Right lung (tissue), 5 donors: ENCODE measurements around the gene ADARB2. TPM values are rescaled to one million over a fixed set of nuclear protein-coding genes. Genes with fewer than 3 reads are reported as not detected.
"Not testable (repeated sequence)": the region's sequence is repeated elsewhere in the genome, so short reads cannot be mapped to it uniquely, and the experiment has no call there.

Experiments used
- DNase-seq, 2 donors: peaks; one replicate each; pipeline ENCODE4 v3.0.0-alpha.2; 2013
- polyA plus RNA-seq, 5 donors: library from polyadenylated mRNA; unstranded; fragments of 120-200 nt; gene quantifications; one replicate each; pipeline versions ENCODE4 v1.2.1 to v1.2.3, GENCODE V29; 2013; ENCODE audit warnings: inconsistent platforms in 1 of 5, low replicate concordance in 1 of 5; ENCODE audit not compliant: insufficient read length in 5 of 5, insufficient read depth in 1 of 5

Gene ADARB2
- polyA plus RNA-seq, 5 donors: 0.34 to 0.78 (median 0.69) TPM

GRCh38 chr10:1427521-1428186 is 309.7 kb downstream of the ADARB2 start:
- DNase-seq: not testable (repeated sequence)

DNA sequence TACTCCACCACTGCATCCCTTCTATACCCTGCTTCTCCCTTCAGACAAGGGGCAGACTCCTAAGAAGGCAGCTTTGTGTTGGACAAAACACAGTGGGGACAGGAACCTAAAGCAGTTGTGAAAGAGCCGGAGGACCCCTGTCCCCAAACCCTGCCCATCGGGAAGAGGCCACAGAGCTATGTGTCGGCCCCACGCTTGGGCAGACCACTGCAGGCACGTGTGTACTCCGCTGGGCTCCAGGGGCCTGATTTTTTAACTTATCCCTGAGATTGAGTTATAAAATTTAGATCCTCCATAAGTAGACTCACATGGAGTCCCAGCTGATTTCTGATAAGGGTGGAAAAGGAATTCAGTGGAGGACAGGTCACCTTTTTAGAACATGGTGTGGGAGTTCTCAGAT is 310.5 kb downstream of the ADARB2 start:
- DNase-seq: no peak

- DNase-seq: no peak
Measured at GRCh38 chr10:1425879-1426278, 311.4 kb downstream of the ADARB2 start.

GRCh38 chr10:1424648-1425047 is 312.7 kb downstream of the ADARB2 start:
- DNase-seq: no peak

GRCh38 chr10:1423676-1424253 is 313.6 kb downstream of the ADARB2 start:
- no peak for DNase-seq

DNA sequence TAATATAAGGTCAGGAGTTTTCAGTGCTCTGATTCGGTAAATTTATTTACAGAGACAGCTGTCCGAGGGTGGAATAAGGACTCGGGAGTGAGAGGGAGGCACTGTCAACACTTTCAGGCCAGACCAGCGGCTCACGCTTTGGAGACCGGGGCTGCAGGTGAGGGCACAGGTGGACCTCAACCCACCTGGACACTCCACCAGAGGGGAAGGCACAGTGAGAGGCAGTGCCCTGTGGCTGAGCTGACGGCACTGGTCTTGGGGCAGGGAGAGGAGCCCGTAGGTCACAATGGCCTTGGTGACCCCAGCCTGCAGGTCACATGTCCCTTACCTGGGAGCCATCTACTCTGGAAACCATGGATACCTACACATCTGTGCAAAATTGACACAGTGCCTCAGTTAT is 315.1 kb downstream of the ADARB2 start:
- DNase-seq: no peak

DNA sequence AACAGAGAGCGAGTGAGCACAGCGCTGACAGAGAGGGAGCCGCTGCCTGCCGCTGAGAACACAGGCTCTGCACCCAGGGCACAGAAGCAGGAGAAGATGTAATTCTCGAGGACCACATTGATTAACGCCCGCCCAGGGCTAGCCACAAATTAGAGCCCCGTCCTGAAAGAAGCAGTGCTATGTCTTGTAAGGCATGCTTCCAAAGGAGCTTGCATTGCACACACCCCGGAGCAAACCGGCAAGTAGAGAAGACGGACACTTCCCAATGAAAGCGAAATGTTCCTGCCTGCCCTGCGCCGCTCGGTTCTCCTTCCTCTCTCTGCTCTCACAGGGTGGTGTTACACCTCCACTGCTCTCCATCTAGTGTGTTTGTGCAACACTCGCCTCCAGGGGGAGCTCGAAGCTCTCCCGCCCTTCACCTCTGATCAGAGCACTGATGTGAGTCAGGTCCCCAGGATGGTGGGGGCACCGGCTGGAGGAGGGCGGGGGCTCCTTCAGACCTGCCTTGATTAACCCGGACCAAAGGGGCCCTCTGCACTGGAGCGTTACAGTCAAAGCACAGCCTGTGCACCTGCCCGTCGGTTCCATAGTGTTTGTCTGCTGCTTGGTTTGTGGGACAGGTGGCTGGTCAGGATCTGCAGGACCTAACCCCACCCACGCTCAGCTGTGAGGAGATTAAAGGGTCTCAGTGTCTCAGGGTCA is 316.5 kb downstream of the ADARB2 start:
- DNase-seq: peak; percentile 29 to 40

DNA sequence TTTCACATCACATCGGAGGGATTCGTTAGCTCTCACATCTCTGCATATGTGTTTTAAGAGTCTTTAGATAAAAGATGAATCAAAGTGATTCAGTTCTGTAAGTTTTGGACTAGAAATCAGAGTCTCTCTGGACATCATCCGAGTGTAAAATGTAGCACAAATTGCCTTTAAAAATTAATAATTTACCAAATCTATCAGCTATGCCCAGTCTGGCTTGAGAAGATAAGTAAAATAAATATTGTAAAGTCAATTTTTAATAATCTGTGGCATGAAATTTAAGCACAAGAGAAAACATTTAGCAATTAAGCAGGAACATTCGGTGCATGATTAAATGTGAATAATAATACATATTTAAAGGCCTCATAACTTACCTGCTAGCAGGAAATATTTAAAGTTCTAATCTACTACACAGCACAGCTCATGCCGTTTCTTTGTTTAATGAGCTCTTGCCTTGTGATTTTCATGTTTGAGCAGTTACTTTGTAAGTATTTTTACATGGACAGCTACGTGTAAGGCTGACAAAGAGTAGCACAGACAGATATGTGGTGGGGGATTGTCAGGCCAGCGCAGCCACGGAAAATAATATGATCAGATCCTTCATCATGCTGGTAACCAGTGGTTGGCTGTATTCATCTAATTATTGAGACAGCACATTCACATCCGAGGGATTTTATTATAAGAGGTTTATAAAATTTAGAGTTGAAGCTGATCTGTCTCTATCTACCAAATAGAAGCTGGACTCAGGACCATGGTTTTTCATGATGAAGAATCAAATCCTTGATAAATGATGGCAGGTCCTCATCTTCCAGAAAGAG is 317.3 kb downstream of the ADARB2 start:
- DNase-seq: no peak

DNA sequence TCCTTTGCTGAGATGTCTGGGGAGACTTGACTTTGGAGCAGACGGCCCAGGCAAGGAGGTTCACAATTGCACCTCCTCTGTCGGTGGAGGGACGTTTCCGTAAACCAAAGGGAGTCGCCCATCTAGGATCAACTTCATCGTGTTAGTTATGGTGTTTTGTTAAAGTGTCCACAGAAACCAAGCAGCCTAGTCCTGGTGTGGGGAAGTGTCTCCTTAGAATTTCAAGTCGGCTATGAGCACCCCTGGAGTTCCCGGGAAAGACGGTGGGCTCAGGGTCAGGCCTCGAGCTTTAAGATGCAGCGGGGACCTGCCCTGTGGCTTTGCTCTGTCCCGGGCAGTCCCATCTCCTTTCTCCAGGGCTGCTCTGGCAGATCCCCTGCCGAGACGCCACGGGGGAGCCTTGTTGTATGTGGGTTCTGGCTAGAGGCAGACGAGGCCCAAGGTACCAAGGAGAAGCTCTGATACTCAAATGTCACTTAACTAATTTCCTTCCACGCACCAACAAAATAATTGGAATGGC is 319.2 kb downstream of the ADARB2 start:
- no peak for DNase-seq

GRCh38 chr10:1417574-1417973 is 319.8 kb downstream of the ADARB2 start:
- no peak for DNase-seq

DNA sequence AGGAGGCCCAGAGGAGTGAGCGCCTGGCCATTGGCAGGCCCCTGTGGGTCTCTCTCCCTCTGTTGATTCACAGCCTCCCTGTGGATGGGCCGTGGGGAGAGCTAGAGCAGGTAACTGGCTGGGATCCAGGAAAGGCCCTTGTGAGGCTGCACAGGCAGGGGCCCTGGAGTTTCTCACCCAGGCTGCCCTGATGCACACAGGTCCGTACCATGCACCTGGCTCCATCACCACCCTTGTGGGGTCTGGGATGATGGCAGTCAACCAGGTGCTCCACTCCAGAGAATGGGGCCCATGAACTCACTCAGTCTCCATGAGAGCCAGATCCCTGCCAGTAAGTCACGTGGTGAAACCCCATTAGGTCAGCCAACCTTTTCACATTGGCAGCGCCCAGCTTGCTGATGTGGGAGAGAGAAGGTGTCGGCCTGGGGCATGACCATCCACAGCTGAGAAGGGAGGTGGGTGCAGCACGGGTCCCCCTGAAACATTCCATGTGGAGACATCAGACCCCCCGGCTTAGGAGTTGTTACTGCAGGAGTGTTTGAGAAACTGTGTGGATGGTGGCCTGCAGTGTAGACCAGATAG is 320.8 kb downstream of the ADARB2 start:
- DNase-seq: no peak

- no peak for DNase-seq
Measured at GRCh38 chr10:1414893-1415292, 322.4 kb downstream of the ADARB2 start.

DNA sequence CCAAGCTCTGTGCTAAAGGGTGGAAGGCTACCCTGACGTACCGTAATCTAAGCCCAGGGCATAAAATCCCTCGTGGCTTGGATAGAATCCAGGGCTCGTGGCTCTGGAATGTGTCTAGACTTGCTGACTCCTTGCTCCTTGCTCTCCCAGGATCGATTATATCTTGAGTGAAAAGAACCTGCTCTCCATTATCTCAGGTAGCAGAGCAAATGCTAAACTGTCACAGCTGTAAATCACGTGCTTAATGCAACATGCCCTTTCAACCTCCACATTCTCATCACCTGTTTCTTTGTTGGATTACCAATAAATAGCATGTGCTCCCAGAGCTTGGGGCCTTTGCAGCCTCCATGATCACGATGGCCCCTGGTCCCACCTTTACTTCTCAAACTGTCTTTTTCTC is 323.0 kb downstream of the ADARB2 start:
- not testable (repeated sequence) for DNase-seq

- DNase-seq: no peak
Measured at GRCh38 chr10:1413823-1414222, 323.5 kb downstream of the ADARB2 start.

DNA sequence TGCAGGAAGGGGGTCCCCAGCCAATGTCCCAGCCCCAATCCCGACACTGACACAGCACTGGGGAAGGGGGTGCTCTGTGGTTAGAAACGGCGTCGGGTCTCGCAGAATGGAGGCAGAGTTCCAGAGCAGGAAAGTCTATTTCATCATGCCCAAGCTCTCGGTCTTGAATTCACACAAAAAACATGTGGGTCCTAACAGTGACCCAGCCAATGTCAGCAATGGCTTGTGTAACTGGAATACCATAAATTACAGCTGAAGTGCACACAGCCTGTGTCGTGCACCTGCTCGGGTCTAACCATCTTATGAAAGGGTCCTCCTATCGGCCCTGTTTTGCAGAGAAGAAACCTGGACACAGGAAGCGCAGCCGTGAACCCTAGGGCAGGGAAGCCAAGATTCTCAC is 324.1 kb downstream of the ADARB2 start:
- DNase-seq: no peak

GRCh38 chr10:1412531-1413189 is 324.7 kb downstream of the ADARB2 start:
- DNase-seq: no peak

DNA sequence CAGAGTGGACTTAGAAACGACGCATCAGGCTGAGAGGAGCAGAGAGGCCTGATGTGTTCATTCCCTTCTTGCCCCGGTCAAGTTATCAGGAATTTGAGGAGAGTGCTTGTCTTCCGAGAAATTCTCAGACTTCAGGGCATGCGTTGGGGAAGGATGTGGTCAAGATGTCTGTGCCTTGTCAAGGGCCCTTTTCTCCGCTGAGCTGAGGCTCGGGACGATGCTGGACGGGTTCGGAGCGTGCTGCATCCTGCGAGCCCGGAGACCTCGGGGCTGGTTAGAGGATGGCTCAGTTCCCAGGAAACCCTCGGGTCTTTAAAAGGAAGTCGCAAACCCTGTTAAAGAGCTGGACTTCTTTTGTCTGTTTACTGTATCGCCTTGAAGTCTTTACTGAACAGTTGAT is 325.4 kb downstream of the ADARB2 start:
- no peak for DNase-seq

DNA sequence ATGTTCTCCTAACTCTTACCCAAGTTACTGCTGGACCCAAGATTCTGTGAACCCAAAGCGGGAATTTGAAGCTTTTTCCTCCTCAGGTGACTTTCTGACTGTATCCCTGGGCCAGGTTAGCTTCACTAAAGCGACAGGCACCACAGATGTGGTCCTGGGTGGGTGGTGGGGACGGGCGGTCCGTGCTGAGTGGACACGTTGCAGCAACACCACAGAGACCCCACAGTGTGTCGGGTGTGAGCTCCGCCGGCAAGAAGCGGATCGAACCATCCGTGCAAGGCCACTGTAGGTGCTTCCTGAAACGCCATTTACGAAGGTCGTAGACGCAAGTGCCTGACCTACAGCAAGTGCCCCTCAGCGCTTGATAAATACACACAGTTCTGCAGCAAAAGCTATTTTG is 325.9 kb downstream of the ADARB2 start:
- DNase-seq: no peak

DNA sequence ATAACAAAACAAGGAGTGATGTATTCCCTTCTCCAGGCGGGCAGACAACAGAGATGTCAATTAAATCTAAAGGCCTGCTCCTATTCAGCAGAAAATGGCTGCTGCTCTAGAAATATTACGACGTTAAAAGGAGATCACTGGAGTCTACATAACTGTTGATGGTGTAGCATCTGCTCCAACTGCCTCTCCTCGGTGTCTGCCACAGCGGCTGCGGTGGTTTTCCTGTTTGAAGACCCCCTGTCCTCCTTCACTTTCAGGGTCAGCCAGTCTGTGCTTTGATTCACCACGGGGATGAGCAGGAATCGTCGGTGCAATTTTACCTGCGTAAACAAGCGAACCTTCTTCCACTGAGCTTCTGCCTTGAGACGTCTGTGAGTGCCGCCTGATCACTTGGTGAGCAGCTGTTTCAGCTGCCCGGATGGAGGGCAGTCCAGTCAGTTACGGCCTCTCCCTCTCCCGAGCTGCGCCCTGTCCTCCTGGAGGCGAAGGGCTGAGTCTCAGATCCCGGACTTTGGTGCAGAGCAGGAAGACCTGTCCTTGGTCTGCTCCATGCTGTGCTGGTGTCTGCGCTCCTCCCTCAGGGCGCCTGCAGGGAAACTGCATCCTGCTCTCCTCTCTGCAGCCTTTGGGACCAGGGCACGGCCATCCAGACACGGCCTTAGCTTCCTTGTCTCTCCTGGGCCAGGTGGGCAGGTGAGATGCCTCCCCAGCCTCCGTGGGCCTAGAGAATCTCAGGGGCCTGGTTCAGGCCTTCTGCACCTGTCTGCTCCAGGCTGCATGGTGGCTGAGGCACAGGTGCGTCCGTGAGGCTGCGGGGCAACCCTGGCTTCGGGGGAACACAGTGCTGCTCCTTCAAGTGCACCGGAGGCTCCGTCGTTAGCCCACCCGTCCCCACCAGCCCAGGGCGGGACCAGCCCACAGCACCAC is 326.6 kb downstream of the ADARB2 start:
- no peak for DNase-seq

- no peak for DNase-seq
Measured at GRCh38 chr10:1410032-1410431, 327.3 kb downstream of the ADARB2 start.
